OCI-LY3 (cell line): ENCODE measurements around the gene ABCA10.

Experiments
- H2AFZ ChIP-seq: fragments of 200-600, 300-600 bp; shearing (Covaris generic); 2 replicates; pipeline ENCODE4 v1.6.0; 2014; ENCODE audit warnings: antibody characterized with exemption, low read depth, low read length
- H3K27ac ChIP-seq: fragments of 200-600, 300-600 bp; sonication (generic); 2 replicates; pipeline ENCODE4 v1.5.1; 2014; ENCODE audit warnings: mild to moderate bottlenecking, low read length, moderate library complexity, mixed read lengths
- H3K27me3 ChIP-seq: fragments of 200-600, 300-600 bp; sonication (generic); 2 replicates; pipeline ENCODE4 v1.6.1; 2014; ENCODE audit warnings: low read depth, low read length, mixed read lengths
- H3K36me3 ChIP-seq: fragments of 200-600, 300-600 bp; sonication (generic); replicated peaks from 2 replicates; pipeline ENCODE3; 2014; ENCODE audit warnings: low read depth, low read length, mixed read lengths
- H3K4me1 ChIP-seq: fragments of 300-600, 200-600 bp; sonication (generic); 2 replicates; pipeline ENCODE4 v1.6.1; 2014; ENCODE audit warnings: low read length, mixed read lengths
- H3K4me2 ChIP-seq: fragments of 200-600, 300-600 bp; sonication (generic); 2 replicates; pipeline ENCODE4 v1.6.1; 2014; ENCODE audit warnings: low read length, mixed read lengths
- H3K4me3 ChIP-seq: fragments of 300-600, 200-600 bp; sonication (generic); 2 replicates; pipeline ENCODE4 v1.5.1; 2014; ENCODE audit warnings: antibody characterized with exemption, mild to moderate bottlenecking, low read length, moderate library complexity
- H3K79me2 ChIP-seq: fragments of 300-600, 200-600 bp; shearing (Covaris generic); 2 replicates; pipeline ENCODE4 v1.6.1; 2014; ENCODE audit warnings: mild to moderate bottlenecking, low read length, mixed read lengths
- H3K9ac ChIP-seq: fragments of 300-600, 200-600 bp; shearing (Covaris generic); 2 replicates; pipeline ENCODE4 v1.6.0; 2014; ENCODE audit warnings: mild to moderate bottlenecking, low read length, moderate library complexity
- H3K9me3 ChIP-seq: fragments of 200-600, 300-600 bp; shearing (Covaris generic); 2 replicates; pipeline ENCODE4 v1.6.1; 2014; ENCODE audit warnings: low read length, mixed read lengths; ENCODE audit not compliant: insufficient read depth
- H4K20me1 ChIP-seq: fragments of 200-600, 300-600 bp; sonication (generic); 2 replicates; pipeline ENCODE4 v1.6.1; 2016; ENCODE audit warnings: low read length, mixed read lengths; ENCODE audit not compliant: insufficient read depth
- EZH2phosphoT487 ChIP-seq: fragments of 200-600 bp; shearing (Covaris generic); IDR thresholded peaks from 2 replicates; pipeline ENCODE4 v1.6.1; 2018; ENCODE audit warnings: antibody characterized with exemption, mixed run types, low read depth
- TF ChIP-seq, protein P1 (sequence below): fragments of 200-600, 300-600 bp; sonication (generic); IDR thresholded peaks from 2 replicates; pipeline ENCODE4 v1.5.1; 2014; ENCODE audit warnings: antibody characterized with exemption, low read length, low read depth

The ABCA10 gene

DNA sequence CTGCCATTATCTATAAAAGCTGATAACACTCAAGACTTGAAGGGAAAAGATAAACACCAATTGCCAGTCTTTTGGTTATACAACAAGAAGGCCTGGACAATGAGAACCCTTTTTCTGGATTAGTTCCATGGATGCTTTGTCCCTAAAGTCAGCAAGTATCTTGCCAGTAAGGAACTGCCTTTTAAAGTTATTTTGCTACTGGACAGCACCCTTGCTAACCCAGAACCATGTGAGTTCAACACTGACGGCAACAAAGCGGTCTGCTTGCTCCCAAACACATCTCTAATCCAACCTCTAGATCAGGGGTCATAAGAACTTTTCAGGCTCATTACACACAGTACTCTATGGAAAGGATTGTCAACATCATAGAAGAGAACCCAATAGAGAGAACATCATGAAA lies 61.7 kb downstream of the ABCA10 start:
- Histone ChIP-seq H3K4me2 (no peak overlapping the region), H3K4me3 (no peak overlapping the region), H4K20me1 (no peaks in the 10 kb centered on the region), H3K27ac (no peak overlapping the region), H3K27me3 (no peaks in the 10 kb centered on the region), H2AFZ (no peak overlapping the region), H3K79me2 (no peaks in the 10 kb centered on the region), H3K4me1 (peaks cover 7% of the 10 kb centered on the region), H3K9me3 (no peaks in the 10 kb centered on the region), H3K9ac (no peak overlapping the region), H3K36me3 (no peaks in the 10 kb centered on the region)
- no peak for TF ChIP-seq EZH2phosphoT487
- TF ChIP-seq, protein P1, sequence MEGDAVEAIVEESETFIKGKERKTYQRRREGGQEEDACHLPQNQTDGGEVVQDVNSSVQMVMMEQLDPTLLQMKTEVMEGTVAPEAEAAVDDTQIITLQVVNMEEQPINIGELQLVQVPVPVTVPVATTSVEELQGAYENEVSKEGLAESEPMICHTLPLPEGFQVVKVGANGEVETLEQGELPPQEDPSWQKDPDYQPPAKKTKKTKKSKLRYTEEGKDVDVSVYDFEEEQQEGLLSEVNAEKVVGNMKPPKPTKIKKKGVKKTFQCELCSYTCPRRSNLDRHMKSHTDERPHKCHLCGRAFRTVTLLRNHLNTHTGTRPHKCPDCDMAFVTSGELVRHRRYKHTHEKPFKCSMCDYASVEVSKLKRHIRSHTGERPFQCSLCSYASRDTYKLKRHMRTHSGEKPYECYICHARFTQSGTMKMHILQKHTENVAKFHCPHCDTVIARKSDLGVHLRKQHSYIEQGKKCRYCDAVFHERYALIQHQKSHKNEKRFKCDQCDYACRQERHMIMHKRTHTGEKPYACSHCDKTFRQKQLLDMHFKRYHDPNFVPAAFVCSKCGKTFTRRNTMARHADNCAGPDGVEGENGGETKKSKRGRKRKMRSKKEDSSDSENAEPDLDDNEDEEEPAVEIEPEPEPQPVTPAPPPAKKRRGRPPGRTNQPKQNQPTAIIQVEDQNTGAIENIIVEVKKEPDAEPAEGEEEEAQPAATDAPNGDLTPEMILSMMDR, result no peak

DNA sequence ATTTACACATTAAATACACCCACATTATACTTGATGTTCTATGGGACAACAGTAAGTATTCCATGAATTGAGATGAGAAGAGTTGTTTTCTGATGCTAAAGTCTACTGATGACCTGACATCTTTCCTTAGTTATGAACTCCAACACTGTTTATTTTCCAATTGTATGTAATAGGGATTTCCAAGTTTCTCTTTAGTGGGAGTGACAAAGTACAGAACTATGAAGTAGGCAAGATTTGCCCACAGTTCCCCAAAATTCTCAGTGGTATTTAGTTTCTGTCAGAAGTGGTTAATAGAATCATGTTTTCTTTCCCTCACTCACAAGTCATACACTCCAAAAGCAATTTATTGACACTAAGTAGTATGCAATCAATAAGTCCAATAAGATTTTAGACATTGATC lies 64.4 kb downstream of the ABCA10 start:
- H3K4me1 ChIP-seq, result no peaks in the 10 kb centered on the region
- H3K4me2 ChIP-seq, result no peak overlapping the region
- no peak overlapping the region for H2AFZ ChIP-seq
- no peaks in the 10 kb centered on the region for H4K20me1 ChIP-seq
- TF ChIP-seq, protein P1, result no peak
- TF ChIP-seq EZH2phosphoT487, result no peak
- H3K27ac ChIP-seq, result no peak overlapping the region
- H3K79me2 ChIP-seq, result no peaks in the 10 kb centered on the region
- H3K9me3 ChIP-seq, result no peaks in the 10 kb centered on the region
- H3K36me3 ChIP-seq, result no peaks in the 10 kb centered on the region
- no peaks in the 10 kb centered on the region for H3K27me3 ChIP-seq
- no peak overlapping the region for H3K4me3 ChIP-seq
- no peak overlapping the region for H3K9ac ChIP-seq

DNA sequence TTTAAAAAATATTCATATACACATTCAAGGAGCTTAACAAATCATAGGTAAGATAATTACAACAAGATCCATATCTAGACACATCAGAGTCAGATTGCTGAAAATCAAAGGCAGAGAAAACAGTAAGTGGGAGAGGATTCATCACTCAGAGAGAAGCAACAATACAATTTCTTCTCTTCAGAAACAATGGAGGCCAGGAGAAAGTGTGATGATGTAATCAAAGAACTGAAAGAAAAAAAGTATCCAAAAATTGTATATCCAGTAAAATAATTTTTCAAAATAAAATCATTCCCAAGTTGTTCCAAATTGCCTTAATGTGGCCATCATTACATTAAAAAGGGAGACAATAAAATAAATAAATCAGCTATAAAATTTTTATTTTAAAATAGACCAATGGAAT lies 69.2 kb downstream of the ABCA10 start:
- Histone ChIP-seq H4K20me1 (no peaks in the 10 kb centered on the region), H3K9me3 (no peaks in the 10 kb centered on the region), H3K27ac (no peak overlapping the region), H2AFZ (no peak overlapping the region), H3K4me1 (no peaks in the 10 kb centered on the region), H3K79me2 (no peaks in the 10 kb centered on the region), H3K27me3 (no peaks in the 10 kb centered on the region), H3K4me3 (no peak overlapping the region), H3K4me2 (no peak overlapping the region), H3K9ac (no peak overlapping the region), H3K36me3 (no peaks in the 10 kb centered on the region)
- no peak for TF ChIP-seq EZH2phosphoT487

DNA sequence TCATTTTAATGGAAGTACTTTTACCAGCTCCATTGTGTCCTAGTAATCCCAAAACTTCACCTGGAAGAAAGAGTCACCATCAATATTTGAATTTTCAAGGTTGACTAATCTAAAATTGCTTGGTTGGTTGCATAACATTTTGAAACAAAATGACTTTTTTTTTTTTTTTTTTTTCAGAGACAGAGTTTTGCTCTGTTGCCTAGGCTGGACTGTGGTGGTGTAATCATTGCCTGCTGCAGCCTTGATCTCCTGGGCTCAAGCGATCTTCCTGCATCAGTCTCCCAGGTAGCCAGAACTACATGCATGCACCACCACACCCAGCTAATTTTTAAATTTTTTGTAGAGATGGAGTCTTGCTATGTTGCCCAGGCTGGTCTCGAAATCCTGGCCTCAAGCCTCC lies 74.4 kb downstream of the ABCA10 start:
- H3K79me2 ChIP-seq, result no peaks in the 10 kb centered on the region
- H2AFZ ChIP-seq, result no peak overlapping the region
- TF ChIP-seq EZH2phosphoT487, result no peak
- TF ChIP-seq, protein P1, result no peak
- H3K36me3 ChIP-seq, result no peaks in the 10 kb centered on the region
- no peaks in the 10 kb centered on the region for H3K9me3 ChIP-seq
- H3K4me1 ChIP-seq, result no peaks in the 10 kb centered on the region
- no peak overlapping the region for H3K4me3 ChIP-seq
- H3K9ac ChIP-seq, result no peak overlapping the region
- H3K27ac ChIP-seq, result no peak overlapping the region
- H3K27me3 ChIP-seq, result no peaks in the 10 kb centered on the region
- no peak overlapping the region for H3K4me2 ChIP-seq
- H4K20me1 ChIP-seq, result no peaks in the 10 kb centered on the region

DNA sequence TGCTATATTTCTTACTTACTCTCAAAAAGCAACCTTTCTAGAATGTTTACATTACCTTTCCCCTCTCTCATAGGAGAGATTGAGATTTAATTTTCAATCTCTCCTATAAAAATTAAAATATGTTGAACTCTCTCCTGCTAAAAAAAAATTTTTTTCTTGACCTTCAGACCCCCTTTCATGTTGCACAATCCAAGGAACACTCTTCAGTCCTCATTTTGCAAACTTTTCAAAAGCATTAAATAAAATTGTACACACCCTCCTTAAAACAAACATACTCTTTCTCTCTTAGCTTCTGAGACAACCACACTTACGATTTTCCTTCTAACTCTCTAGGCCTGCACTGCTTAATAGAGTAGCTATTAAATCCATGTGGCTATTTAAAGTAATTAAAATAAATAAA lies 78.3 kb downstream of the ABCA10 start:
- no peak overlapping the region for H3K4me2 ChIP-seq
- H3K27me3 ChIP-seq, result no peaks in the 10 kb centered on the region
- H3K4me3 ChIP-seq, result no peak overlapping the region
- H3K79me2 ChIP-seq, result no peaks in the 10 kb centered on the region
- no peaks in the 10 kb centered on the region for H3K9me3 ChIP-seq
- H3K9ac ChIP-seq, result no peak overlapping the region
- H2AFZ ChIP-seq, result no peak overlapping the region
- no peak overlapping the region for H3K27ac ChIP-seq
- H3K4me1 ChIP-seq, result no peaks in the 10 kb centered on the region
- H3K36me3 ChIP-seq, result no peaks in the 10 kb centered on the region
- H4K20me1 ChIP-seq, result no peaks in the 10 kb centered on the region
- no peak for TF ChIP-seq EZH2phosphoT487
- TF ChIP-seq, protein P1, result no peak
